GM23248 (cell line): Measurements from ENCODE around the gene ZNF689. TPM values are rescaled to one million over a fixed set of nuclear protein-coding genes. Genes with fewer than 3 reads are reported as not detected.

ENCODE experiments used
- DNase-seq: peaks from one replicate; pipeline ENCODE4 v3.0.0-alpha.2; 2015
- H2AFZ ChIP-seq: fragments of 200-600 bp; sonication (generic); 2 replicates; pipeline ENCODE4 v1.6.1; 2016; ENCODE audit warnings: antibody characterized with exemption
- H3F3A ChIP-seq: fragments of 200-600 bp; sonication (generic); 2 replicates; pipeline ENCODE4 v1.6.1; 2016; ENCODE audit warnings: mild to moderate bottlenecking, antibody characterized with exemption, mixed run types; ENCODE audit not compliant: insufficient read depth
- H3K27ac ChIP-seq: fragments of 200-600 bp; sonication (generic); 2 replicates; pipeline ENCODE4 v1.5.1; 2016; ENCODE audit warnings: mild to moderate bottlenecking
- H3K27me3 ChIP-seq: fragments of 200-600 bp; sonication (generic); replicated peaks from 2 replicates; pipeline ENCODE4 v1.6.1; 2016; ENCODE audit warnings: mild to moderate bottlenecking; ENCODE audit not compliant: insufficient read depth
- H3K36me3 ChIP-seq: fragments of 200-600 bp; sonication (generic); 2 replicates; pipeline ENCODE4 v1.6.1; 2016; ENCODE audit warnings: low read depth, mild to moderate bottlenecking
- H3K4me1 ChIP-seq: fragments of 200-600 bp; sonication (generic); 2 replicates; pipeline ENCODE4 v1.6.1; 2016; ENCODE audit warnings: mild to moderate bottlenecking; ENCODE audit not compliant: insufficient read depth
- H3K4me2 ChIP-seq: fragments of 200-600 bp; sonication (generic); one replicate; pipeline ENCODE4 v1.6.1; 2016; ENCODE audit warnings: mild to moderate bottlenecking; ENCODE audit not compliant: unreplicated experiment
- H3K4me3 ChIP-seq: fragments of 200-600 bp; sonication (generic); 2 replicates; pipeline ENCODE4 v1.5.1; 2016; ENCODE audit warnings: mild to moderate bottlenecking
- H3K79me2 ChIP-seq: fragments of 200-600 bp; sonication (generic); 2 replicates; pipeline ENCODE4 v1.6.1; 2016; ENCODE audit warnings: mild to moderate bottlenecking; ENCODE audit not compliant: insufficient read depth
- H3K9ac ChIP-seq: fragments of 200-600 bp; sonication (generic); 2 replicates; pipeline ENCODE4 v1.6.1; 2016; ENCODE audit warnings: mild to moderate bottlenecking
- H3K9me2 ChIP-seq: fragments of 200-600 bp; sonication (generic); 2 replicates; pipeline ENCODE4 v1.6.1; 2016; ENCODE audit warnings: mixed run types, mild to moderate bottlenecking, moderate library complexity; ENCODE audit not compliant: insufficient read depth
- H3K9me3 ChIP-seq: fragments of 200-600 bp; sonication (generic); one replicate; pipeline ENCODE4 v1.6.1; 2017; ENCODE audit warnings: low read depth
- H4K20me1 ChIP-seq: fragments of 200-600 bp; sonication (generic); 2 replicates; pipeline ENCODE4 v1.6.0; 2016; ENCODE audit not compliant: insufficient read depth
- EZH2 ChIP-seq: fragments of 200-600 bp; sonication (generic); IDR thresholded peaks from 2 replicates; pipeline ENCODE4 v1.6.1; 2018; ENCODE audit warnings: antibody characterized with exemption, mild to moderate bottlenecking; ENCODE audit not compliant: insufficient read depth, poor library complexity, severe bottlenecking
- EZH2phosphoT487 ChIP-seq: fragments of 200-600 bp; sonication (generic); IDR thresholded peaks from 2 replicates; pipeline ENCODE4 v1.6.1; 2018; ENCODE audit warnings: antibody characterized with exemption, moderate library complexity, mild to moderate bottlenecking, low read depth; ENCODE audit not compliant: insufficient read depth
- WGBS, 2 experiments: methylation state at CpG; one replicate each; pipeline ENCODE4 v1.1.6; 2015 to 2017; ENCODE audit warnings: low lambda C conversion rate in 2 of 2, low coverage in 1 of 2; ENCODE audit errors: missing lambda C conversion rate in 2 of 2; 5-methylcytosine and 5-hydroxymethylcytosine counted together
- in situ Hi-C: fragments of 300-500 bp; cut with MboI; formaldehyde crosslinking; loops from 2 replicates; pipeline ENCODE4 v1.15.0; 2020
- polyA plus RNA-seq: library from polyadenylated mRNA; unstranded; fragments of >200 nt; fragmentation: Nextera tagmentation; extraction: Ambion mirVana; gene quantifications from 2 replicates; pipeline ENCODE4 v1.2.1, GENCODE V29; 2016
- total RNA-seq: library from RNA; depleted of rRNA; stranded (reverse); fragments of >200 nt; shearing (Covaris generic); gene quantifications from 2 replicates; pipeline ENCODE4 v1.2.3, GENCODE V29; 2014; rRNA removed

ZNF689 gene
- total RNA-seq (5.7 TPM in 2 replicates), polyA plus RNA-seq (4.8 and 5.1 TPM in 2 replicates)

- peak within 1 kb of the TSS; percentile 92 for H2AFZ ChIP-seq
- WGBS, 2 experiments: 1 to 2% methylated on average over 54 to 63 of the region's 63 CpGs
- in situ Hi-C loops: loop anchor here (25.0 kb wide), 1 partner anchor 473 kb away; no protein-coding TSS in a partner anchor
Observed at GRCh38 chr16:30609926-30610839, at the start of gene ZNF689. ZNF689 (minus strand) TSS chr16:30610389; CDS start chr16:30610041, 348 bp downstream.

DNA sequence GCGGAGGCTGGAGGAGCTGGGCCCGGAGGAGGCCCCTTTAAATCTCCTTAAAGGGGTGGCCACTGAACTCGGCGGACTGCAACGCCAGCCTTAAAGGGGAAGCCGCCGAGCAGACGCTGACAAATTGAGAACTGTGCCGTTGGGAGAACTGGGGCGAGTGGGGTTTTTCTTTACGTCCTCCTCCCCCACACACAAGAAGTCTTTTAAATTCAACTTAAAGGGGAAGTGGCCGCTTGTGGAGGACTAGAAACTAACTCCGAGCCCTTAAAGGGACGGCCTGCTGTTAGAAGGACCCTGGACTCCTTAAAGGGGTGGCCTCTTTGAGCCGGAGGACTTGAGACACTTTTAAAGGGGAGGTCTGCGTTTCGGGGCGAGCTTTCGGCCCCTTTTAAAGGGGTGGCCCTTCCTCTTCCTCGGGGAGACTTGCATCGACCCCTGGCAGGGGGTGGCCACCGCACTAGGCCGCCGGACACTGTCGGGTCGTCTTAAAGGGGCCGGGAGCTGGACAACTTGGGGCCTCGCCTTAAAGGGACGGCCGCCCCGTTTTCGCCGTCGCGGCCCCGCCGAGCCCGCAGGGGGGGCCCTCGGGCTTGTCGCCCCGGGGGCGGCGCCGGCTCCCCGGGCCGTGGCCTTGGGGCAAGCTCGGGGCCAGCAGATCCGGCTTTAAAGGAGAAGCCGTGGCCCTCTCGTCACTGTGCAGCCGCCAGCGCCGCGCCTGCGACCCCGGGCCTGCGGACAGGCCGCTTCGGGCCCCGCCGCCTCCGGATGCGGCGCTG, 48.7 kb upstream of the ZNF689 start:
- Histone ChIP-seq H3K4me1 (peaks cover 20% of the 10 kb centered on the region), H4K20me1 (no peaks in the 10 kb centered on the region; the same call in 1 of the 2 replicates), H3K36me3 (peaks cover 17% of the 10 kb centered on the region; the same call in 1 of the 2 replicates), H2AFZ (peak overlapping the region; percentile 65), H3F3A (peaks cover 18% of the 10 kb centered on the region), H3K4me3 (peak overlapping the region; percentile 88), H3K9me3 (no peaks in the 10 kb centered on the region), H3K9me2 (no peaks in the 10 kb centered on the region), H3K27ac (peak overlapping the region; percentile 97), H3K4me2 (peak overlapping the region; percentile 69), H3K79me2 (peaks cover 46% of the 10 kb centered on the region), H3K27me3 (no peaks in the 10 kb centered on the region), H3K9ac (peak overlapping the region; percentile 94)
- TF ChIP-seq EZH2 (no peak), EZH2phosphoT487 (no peak)
- DNase-seq: peak; percentile 99
- in situ Hi-C loops: no loop called here
- WGBS, 2 experiments: 0 to 1% methylated on average over 41 to 51 of the region's 64 CpGs

More at GRCh38 chr16:30609926-30610839, at the start of gene ZNF689:
- peak within 1 kb of the TSS; percentile 77 for H3K27ac ChIP-seq
- no peaks in the 10 kb centered on the region for H3K4me1 ChIP-seq
- H3K4me2 ChIP-seq: peak within 1 kb of the TSS; percentile 80
- peak within 1 kb of the TSS; percentile 83 for H3K4me3 ChIP-seq
- no peaks in the 10 kb centered on the region for H3K27me3 ChIP-seq
- peak within 1 kb of the TSS; percentile 95 for H3K9ac ChIP-seq
- DNase-seq: peak; percentile 97
- no peaks in the 10 kb centered on the region for H3K9me3 ChIP-seq
- H3F3A ChIP-seq: no peaks in the 10 kb centered on the region
- no peaks in the 10 kb centered on the region for H4K20me1 ChIP-seq
- H3K36me3 ChIP-seq: no peaks in the 10 kb centered on the region
- peaks cover 19% of the 10 kb centered on the region for H3K79me2 ChIP-seq
- TF ChIP-seq EZH2 (no peak), EZH2phosphoT487 (no peak)
- H3K9me2 ChIP-seq: no peaks in the 10 kb centered on the region

DNA sequence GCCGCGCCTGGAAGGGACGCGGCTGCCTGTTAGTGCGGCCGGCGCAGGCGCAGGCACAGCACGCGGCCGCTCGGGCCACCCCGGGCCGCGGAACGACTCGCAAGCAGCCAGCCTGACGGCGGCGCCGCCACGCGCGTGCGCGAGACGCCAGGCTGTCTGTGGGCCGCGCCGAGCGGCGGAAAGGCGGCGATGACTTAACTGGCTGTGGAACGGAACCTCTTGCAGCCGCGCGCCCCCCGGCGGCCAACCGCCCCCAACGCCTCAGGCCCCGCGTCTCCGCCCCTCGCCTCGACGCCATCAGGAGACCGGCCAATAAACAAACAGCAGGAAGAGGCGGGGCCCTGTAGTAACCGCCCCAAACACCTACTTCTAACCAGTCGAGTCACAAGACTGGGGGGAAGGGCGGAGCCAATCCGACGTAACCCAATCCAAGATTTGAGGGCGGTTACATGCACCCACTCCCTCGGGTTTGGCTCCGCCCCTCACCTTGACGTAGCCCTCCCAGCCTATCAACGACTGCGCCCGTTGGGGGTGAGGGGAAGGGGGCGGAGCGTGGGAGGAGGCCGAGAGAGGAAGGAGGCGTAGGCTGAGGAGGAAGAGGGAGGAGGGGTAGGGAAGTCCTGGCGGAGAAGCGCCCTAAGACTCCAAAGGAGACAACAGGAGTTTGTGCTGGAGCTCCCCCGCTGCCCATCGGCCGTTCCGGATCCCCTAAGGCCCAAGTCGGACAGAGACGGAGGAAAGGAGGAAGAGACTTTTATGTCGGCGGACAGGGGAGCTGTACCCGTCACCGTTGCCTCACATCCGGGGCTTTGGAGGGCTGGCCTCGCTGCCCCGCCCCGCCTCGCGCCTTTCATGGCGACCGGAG, 47.9 kb upstream of the ZNF689 start, which contains the start of gene FBRS:
Gene FBRS, plus strand, starts transcription at position 566 of the 865 bp plus-strand sequence. CDS start 1,088 bp downstream, outside the sequence.
- peak within 1 kb of the TSS; percentile 88 for H3K4me3 ChIP-seq
- no peaks in the 10 kb centered on the region for H3K9me3 ChIP-seq
- 1% methylated on average over 65 to 70 of the region's 86 CpGs for WGBS, 2 experiments
- peak within 1 kb of the TSS; percentile 97 for H3K27ac ChIP-seq
- peak within 1 kb of the TSS; percentile 71 for H2AFZ ChIP-seq
- H3F3A ChIP-seq: peaks cover 18% of the 10 kb centered on the region
- H3K9ac ChIP-seq: peak within 1 kb of the TSS; percentile 94
- H3K4me1 ChIP-seq: peaks cover 20% of the 10 kb centered on the region
- TF ChIP-seq EZH2: no peak
- TF ChIP-seq EZH2phosphoT487: no peak
- H3K36me3 ChIP-seq: peaks cover 10% of the 10 kb centered on the region; the same call in 1 of the 2 replicates
- DNase-seq: peak; percentile 100
- H3K27me3 ChIP-seq: no peaks in the 10 kb centered on the region
- H3K9me2 ChIP-seq: no peaks in the 10 kb centered on the region
- peaks cover 45% of the 10 kb centered on the region for H3K79me2 ChIP-seq
- peak within 1 kb of the TSS; percentile 69 for H3K4me2 ChIP-seq
- in situ Hi-C loops: no loop called here
- H4K20me1 ChIP-seq: no peaks in the 10 kb centered on the region; the same call in 1 of the 2 replicates
